ENCODE results near the gene DKK3. TPM values are rescaled to one million over a fixed set of nuclear protein-coding genes. Genes with fewer than 3 reads are reported as not detected.

DKK3 gene
- total RNA-seq, 1 donor: 94.3 TPM

DNA sequence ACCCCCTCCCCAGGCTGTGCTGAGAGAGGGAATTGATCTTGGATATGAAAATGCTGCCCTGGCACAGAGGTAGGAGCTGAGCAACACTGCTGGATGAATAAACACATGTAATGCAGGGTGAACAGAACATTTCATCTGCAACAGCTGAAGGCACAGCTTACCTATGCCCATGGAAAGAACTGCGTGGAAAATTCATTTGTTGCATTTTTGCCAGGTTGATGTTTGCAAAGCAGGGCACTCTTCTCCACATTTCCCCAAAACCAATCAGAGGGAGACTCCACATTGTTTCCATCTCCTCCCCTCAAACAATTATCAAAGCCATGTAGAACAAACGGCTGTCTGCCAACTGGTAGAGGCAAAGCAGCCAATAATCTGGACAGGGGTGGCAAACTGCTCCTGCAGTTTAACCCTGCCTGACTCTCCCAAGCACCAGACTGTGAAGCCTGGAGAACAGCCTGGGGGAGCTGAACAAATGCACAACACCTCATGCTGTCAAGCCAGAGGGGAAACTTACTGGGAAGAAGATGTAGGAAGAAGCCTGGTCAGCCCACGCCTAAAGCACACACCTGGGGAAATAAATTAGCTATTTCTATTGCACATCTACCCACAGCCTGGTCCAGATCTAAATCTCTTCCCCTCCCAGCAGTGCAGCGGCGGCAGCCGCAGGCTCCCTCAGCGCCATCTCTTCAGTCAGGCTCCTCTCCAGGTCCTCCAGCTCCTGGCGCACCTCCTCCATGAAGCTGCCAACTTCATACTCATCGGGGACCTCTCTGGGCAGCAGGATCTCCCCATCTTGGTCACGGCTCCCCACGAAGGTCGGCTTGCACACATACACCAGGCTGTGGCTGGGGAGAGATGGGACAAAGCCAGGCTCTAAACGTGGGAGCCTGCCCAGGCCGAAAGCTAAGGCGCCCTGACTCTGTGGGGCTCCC lies 44.3 kb downstream of the DKK3 start:
- H3K4me3 ChIP-seq (ENCODE audit: low read depth, low read length): no peak overlapping the region
- TF ChIP-seq, protein P1, sequence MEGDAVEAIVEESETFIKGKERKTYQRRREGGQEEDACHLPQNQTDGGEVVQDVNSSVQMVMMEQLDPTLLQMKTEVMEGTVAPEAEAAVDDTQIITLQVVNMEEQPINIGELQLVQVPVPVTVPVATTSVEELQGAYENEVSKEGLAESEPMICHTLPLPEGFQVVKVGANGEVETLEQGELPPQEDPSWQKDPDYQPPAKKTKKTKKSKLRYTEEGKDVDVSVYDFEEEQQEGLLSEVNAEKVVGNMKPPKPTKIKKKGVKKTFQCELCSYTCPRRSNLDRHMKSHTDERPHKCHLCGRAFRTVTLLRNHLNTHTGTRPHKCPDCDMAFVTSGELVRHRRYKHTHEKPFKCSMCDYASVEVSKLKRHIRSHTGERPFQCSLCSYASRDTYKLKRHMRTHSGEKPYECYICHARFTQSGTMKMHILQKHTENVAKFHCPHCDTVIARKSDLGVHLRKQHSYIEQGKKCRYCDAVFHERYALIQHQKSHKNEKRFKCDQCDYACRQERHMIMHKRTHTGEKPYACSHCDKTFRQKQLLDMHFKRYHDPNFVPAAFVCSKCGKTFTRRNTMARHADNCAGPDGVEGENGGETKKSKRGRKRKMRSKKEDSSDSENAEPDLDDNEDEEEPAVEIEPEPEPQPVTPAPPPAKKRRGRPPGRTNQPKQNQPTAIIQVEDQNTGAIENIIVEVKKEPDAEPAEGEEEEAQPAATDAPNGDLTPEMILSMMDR (IDR thresholded peaks at IDR 0.05; ENCODE audit: insufficient read depth, low read length): no peak

DNA sequence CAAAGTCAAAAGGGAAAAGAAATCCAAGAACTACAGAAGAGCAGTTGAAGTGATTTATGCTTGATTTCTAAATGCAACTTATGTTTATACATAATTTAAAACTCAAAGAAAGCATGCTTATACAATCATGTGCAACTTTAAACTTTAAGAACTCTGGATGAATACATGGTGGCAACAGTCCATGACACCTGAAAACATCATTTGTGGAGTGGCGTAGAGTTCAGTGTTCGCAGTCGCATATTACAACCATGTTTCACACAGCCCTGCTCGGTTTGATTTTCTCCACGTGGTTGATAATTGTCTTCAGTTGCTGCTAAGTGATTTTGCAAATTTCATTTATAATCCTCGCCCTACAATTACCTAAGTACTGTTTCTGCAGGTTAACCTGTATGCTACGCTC lies 45.4 kb downstream of the DKK3 start:
- H3K4me3 ChIP-seq (ENCODE audit: low read depth, low read length): no peak overlapping the region
- TF ChIP-seq, protein P1 (IDR thresholded peaks at IDR 0.05; ENCODE audit: insufficient read depth, low read length): no peak
- DNase-seq (ENCODE audit: low read depth): no peak

More for the DNA sequence above, 44.3 kb downstream of the DKK3 start:
- no peak for DNase-seq (ENCODE audit: low read depth)

DNA sequence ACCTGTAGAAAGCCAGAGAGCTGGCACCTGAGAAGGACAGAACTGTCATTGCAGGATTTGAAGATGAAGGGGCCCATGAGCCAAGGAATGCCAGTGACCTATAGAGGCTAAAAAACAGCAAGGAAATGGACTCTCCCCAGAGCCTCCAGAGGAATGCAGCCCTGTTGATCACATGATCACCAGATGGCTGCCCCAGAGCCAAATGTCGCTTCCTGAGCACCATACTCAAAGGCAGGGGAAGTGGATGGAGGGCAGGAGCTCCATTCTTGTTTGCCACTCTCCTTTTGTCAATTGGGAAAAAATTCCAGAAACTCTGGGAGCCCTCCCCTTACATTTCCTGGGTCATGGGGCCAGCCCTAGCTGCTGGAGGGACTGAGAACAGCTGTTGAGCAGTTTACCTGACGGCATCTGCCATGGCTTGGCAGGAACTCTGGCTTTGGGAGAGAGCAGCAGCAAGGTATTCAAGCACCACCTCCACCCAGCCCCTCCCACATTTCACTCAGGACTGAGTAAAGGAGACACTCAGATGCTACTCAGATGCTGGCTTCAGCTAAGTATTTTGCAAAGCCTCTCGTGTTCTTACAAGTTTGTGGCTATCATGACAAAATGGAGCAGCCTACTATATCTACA lies 46.9 kb downstream of the DKK3 start:
- TF ChIP-seq, protein P1 (IDR thresholded peaks at IDR 0.05; ENCODE audit: insufficient read depth, low read length): no peak
- no peak overlapping the region for H3K4me3 ChIP-seq (ENCODE audit: low read depth, low read length)
- no peak for DNase-seq (ENCODE audit: low read depth)

DNA sequence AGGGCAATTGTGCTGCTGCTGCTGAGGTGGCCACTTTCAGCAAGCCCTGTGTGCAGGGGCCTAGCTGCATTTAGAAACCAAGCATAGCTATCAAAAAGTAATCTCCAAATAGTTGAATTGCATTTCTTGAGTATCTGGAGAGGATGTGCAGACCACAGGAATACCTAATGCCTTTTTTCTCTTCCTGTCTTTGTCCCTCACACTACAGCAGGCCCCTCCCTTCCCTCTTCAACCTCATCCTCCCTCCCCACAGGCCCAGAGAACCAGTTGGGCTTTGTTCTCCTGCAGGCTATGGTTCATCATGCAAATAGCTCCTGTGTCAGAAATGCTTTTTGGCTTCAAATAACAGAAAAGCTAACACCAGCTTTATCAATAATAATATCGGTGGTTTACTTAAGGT lies 47.7 kb downstream of the DKK3 start:
- TF ChIP-seq, protein P1 (IDR thresholded peaks at IDR 0.05; ENCODE audit: insufficient read depth, low read length): no peak
- no peak for DNase-seq (ENCODE audit: low read depth)
- no peak overlapping the region for H3K4me3 ChIP-seq (ENCODE audit: low read depth, low read length)

DNA sequence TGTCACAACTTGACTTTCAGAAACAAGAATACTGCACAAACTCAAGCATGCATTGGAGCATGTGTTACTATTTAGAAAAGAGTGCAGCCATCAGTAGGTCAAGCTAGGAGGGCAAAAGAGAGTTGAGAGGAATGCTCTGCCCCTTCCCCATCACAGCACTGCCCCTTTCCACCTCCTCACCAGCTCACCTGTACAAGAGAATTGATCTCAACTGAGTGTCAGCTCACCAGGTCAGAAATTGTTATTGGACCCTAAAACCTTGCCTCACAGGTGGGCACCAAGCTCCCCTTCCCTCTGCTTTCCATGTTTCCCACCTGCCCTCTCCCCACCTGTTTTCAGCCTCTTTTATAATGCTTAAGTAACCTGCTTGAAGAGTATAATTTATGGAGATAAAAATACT lies 48.8 kb downstream of the DKK3 start:
- no peak overlapping the region for H3K4me3 ChIP-seq (ENCODE audit: low read depth, low read length)
- TF ChIP-seq, protein P1 (IDR thresholded peaks at IDR 0.05; ENCODE audit: insufficient read depth, low read length): no peak
- no peak for DNase-seq (ENCODE audit: low read depth)

DNA sequence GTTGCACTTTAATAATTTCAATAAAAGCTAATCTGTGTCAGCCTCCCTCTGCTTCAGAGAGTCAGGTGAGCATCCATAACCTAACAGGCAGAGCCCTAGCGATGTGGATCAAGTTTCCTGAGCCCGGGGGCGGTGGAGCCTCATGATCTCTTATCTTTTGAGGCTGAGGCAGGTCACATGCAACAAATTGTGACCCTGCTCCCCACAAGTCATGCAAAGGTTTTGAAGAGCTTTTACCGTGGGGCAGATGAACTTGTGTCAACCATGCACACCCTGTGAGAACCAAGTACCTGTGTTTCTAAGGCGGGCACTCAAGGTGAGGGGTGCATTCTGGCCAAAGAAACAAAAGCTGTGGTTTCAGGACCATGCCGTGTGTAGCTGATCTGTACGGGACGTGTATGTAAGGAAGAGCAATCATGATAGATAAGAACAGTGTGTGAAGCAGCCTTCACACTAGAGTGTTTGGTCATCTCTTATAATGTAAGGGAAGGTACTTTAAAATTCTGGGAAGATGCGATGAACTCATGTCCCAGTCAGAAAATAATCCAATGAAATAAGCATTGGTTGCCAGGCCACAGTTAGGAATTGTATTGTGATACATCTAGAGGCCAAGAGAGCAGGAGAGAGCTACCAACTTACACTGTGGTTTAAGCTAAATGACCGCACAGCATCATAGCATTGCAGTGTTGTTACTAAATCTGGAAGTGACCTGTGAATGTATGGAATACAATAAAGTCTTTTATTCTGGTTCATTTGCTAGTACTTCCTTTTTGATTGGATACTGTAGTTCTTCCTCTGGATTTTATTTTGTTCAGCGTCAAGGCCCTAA lies 49.8 kb downstream of the DKK3 start:
- no peak overlapping the region for H3K4me3 ChIP-seq (ENCODE audit: low read depth, low read length)
- TF ChIP-seq, protein P1 (IDR thresholded peaks at IDR 0.05; ENCODE audit: insufficient read depth, low read length): no peak
- no peak for DNase-seq (ENCODE audit: low read depth)

Measured in fibroblast of the aortic adventitia (primary cell).